ENCODE measurements around the gene ATP11A. TPM values are rescaled to one million over a fixed set of nuclear protein-coding genes. Genes with fewer than 3 reads are reported as not detected.

The ATP11A gene
- total and polyA plus RNA-seq, 2 donors (not counting 3 experiments of a cell fraction or from before 2014, with no cell fraction given), result 16.5 to 88.1 TPM

GRCh38 chr13:112750570-112750969, 60.7 kb downstream of the ATP11A start:
- no peak overlapping the region for H3K4me2 ChIP-seq (ENCODE audit: insufficient read depth, low read length)
- H3K27ac ChIP-seq (ENCODE audit: insufficient read depth, low read depth, low read length), result no peak overlapping the region
- POLR2A ChIA-PET, result no interaction called here
- TF ChIP-seq, protein P1, sequence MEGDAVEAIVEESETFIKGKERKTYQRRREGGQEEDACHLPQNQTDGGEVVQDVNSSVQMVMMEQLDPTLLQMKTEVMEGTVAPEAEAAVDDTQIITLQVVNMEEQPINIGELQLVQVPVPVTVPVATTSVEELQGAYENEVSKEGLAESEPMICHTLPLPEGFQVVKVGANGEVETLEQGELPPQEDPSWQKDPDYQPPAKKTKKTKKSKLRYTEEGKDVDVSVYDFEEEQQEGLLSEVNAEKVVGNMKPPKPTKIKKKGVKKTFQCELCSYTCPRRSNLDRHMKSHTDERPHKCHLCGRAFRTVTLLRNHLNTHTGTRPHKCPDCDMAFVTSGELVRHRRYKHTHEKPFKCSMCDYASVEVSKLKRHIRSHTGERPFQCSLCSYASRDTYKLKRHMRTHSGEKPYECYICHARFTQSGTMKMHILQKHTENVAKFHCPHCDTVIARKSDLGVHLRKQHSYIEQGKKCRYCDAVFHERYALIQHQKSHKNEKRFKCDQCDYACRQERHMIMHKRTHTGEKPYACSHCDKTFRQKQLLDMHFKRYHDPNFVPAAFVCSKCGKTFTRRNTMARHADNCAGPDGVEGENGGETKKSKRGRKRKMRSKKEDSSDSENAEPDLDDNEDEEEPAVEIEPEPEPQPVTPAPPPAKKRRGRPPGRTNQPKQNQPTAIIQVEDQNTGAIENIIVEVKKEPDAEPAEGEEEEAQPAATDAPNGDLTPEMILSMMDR (IDR thresholded peaks at IDR 0.05; ENCODE audit: extremely low read depth in 1 of 2, insufficient read depth in 1 of 2, low read depth in 1 of 2, low read length in 2 of 2), result no peak
- TF ChIP-seq MAX (IDR thresholded peaks at IDR 0.05; ENCODE audit: insufficient read depth, insufficient read length) (no peak), POLR2A (IDR thresholded peaks at IDR 0.05; ENCODE audit: low read depth, low read length) (no peak), EZH2 (IDR thresholded peaks at IDR 0.05; ENCODE audit: borderline replicate concordance, low read depth, low read length, severe bottlenecking) (no peak), JUN (IDR thresholded peaks at IDR 0.05; ENCODE audit: borderline replicate concordance, insufficient read depth, insufficient read length, low read depth) (no peak), POLR2AphosphoS5 (IDR thresholded peaks at IDR 0.05; ENCODE audit: insufficient read depth, low read depth, low read length) (no peak)
- no peak overlapping the region for H3K9ac ChIP-seq (replicated peaks; ENCODE audit: extremely low read depth, insufficient read depth, low read length)
- DNase-seq (ENCODE audit: low read depth, low spot score), result no peak
- intact Hi-C loops (cut with micrococcal nuclease), result no loop called here
- H3K27me3 ChIP-seq (ENCODE audit: control insufficient read depth in 2 of 2, insufficient read depth in 2 of 2, low read length in 2 of 2), result no peaks in the 10 kb centered on the region
- H3K4me3 ChIP-seq (replicated peaks in 1 of 3; ENCODE audit: insufficient read depth in 1 of 3, low read depth in 1 of 3, low read length in 3 of 3), result no peak overlapping the region
- no peaks in the 10 kb centered on the region for H3K4me1 ChIP-seq (ENCODE audit: control insufficient read depth, extremely low read depth, insufficient read depth, low read length)
- no peaks in the 10 kb centered on the region for H3K36me3 ChIP-seq (ENCODE audit: control insufficient read depth in 2 of 2, extremely low read depth in 1 of 2, insufficient read depth in 2 of 2, low read length in 2 of 2)
- dilution Hi-C loops (cut with MboI; ENCODE audit: extremely low pct_ligation_motif_present, low sequenced_read_pairs), result no loop called here
- peaks cover 9% of the 10 kb centered on the region for H3K79me2 ChIP-seq (ENCODE audit: control insufficient read depth, insufficient read depth, low read length)
- H3K9me1 ChIP-seq (replicated peaks; ENCODE audit: control insufficient read depth, extremely low read depth, insufficient read depth, low read length), result no peaks in the 10 kb centered on the region
- no TSS peak for BruUV-seq (replicated peaks)
- no peak for FAIRE-seq
- CTCF ChIA-PET, result no interaction called here
- no peak overlapping the region for H2AFZ ChIP-seq (ENCODE audit: low read depth, low read length)
- no peaks in the 10 kb centered on the region for H4K20me1 ChIP-seq (replicated peaks; ENCODE audit: control insufficient read depth, extremely low read depth, insufficient read depth, low read length)
- H3K9me3 ChIP-seq (replicated peaks; ENCODE audit: control insufficient read depth, insufficient read depth, low read length), result no peaks in the 10 kb centered on the region

DNA sequence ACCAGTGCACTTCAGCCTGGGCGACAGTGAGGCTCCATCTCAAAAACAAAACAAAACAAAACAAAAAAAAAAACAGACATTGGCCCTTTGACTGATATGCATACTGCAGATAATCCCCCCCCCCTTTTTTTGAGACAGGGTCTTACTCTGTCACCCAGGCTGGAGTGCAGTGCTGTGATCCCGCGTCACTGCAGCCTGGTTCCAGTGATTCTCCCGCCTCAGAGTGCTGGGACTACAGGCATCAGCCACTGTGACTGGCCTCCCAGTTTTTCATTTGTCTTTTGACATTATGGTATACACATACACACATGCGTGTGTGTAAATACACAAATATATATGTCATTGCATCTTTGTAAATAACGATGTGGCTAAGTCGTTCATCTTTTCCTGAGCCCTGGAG, 61.8 kb downstream of the ATP11A start:
- TF ChIP-seq MYC (IDR thresholded peaks at IDR 0.05; ENCODE audit: low read depth, low read length), result no peak
- TF ChIP-seq POLR2A (IDR thresholded peaks at IDR 0.05; ENCODE audit: low read depth, low read length), result no peak
- no peak for TF ChIP-seq GATA2 (IDR thresholded peaks at IDR 0.05; ENCODE audit: insufficient read depth, insufficient read length, low read depth, low read length)
- TF ChIP-seq, protein P1 (IDR thresholded peaks at IDR 0.05; ENCODE audit: extremely low read depth in 1 of 2, insufficient read depth in 1 of 2, low read depth in 1 of 2, low read length in 2 of 2), result no peak
- TF ChIP-seq JUN (IDR thresholded peaks at IDR 0.05; ENCODE audit: borderline replicate concordance, insufficient read depth, insufficient read length, low read depth), result no peak
- TF ChIP-seq EZH2 (IDR thresholded peaks at IDR 0.05; ENCODE audit: borderline replicate concordance, low read depth, low read length, severe bottlenecking), result no peak
- no peak for TF ChIP-seq FOS (IDR thresholded peaks at IDR 0.05; ENCODE audit: borderline replicate concordance, insufficient read depth, low read length)
- TF ChIP-seq POLR2AphosphoS5 (IDR thresholded peaks at IDR 0.05; ENCODE audit: insufficient read depth, low read depth, low read length), result no peak
- no peak for TF ChIP-seq MAX (IDR thresholded peaks at IDR 0.05; ENCODE audit: insufficient read depth, insufficient read length)
- Histone ChIP-seq H3K27ac (ENCODE audit: insufficient read depth, low read depth, low read length) (no peak overlapping the region), H2AFZ (ENCODE audit: low read depth, low read length) (no peak overlapping the region), H3K9me3 (replicated peaks; ENCODE audit: control insufficient read depth, insufficient read depth, low read length) (no peaks in the 10 kb centered on the region), H3K4me1 (ENCODE audit: control insufficient read depth, extremely low read depth, insufficient read depth, low read length) (no peaks in the 10 kb centered on the region), H3K27me3 (ENCODE audit: control insufficient read depth in 2 of 2, insufficient read depth in 2 of 2, low read length in 2 of 2) (no peaks in the 10 kb centered on the region), H3K4me2 (ENCODE audit: insufficient read depth, low read length) (no peak overlapping the region), H4K20me1 (replicated peaks; ENCODE audit: control insufficient read depth, extremely low read depth, insufficient read depth, low read length) (no peaks in the 10 kb centered on the region), H3K79me2 (ENCODE audit: control insufficient read depth, insufficient read depth, low read length) (peaks cover 4% of the 10 kb centered on the region), H3K9ac (replicated peaks; ENCODE audit: extremely low read depth, insufficient read depth, low read length) (no peak overlapping the region), H3K9me1 (replicated peaks; ENCODE audit: control insufficient read depth, extremely low read depth, insufficient read depth, low read length) (no peaks in the 10 kb centered on the region), H3K36me3 (ENCODE audit: control insufficient read depth in 2 of 2, extremely low read depth in 1 of 2, insufficient read depth in 2 of 2, low read length in 2 of 2) (no peaks in the 10 kb centered on the region), H3K4me3 (replicated peaks in 1 of 3; ENCODE audit: insufficient read depth in 1 of 3, low read depth in 1 of 3, low read length in 3 of 3) (no peak overlapping the region)
- DNase-seq (ENCODE audit: low read depth, low spot score) (no peak), FAIRE-seq (no peak)
- POLR2A ChIA-PET, result no interaction called here
- intact Hi-C loops (cut with micrococcal nuclease), result no loop called here
- CTCF ChIA-PET, result no interaction called here
- dilution Hi-C loops (cut with MboI; ENCODE audit: extremely low pct_ligation_motif_present, low sequenced_read_pairs), result no loop called here
- BruUV-seq (replicated peaks), result no TSS peak

Data from endothelial cell of umbilical vein (primary cell).